ENCODE results near the gene SLC17A7.

DNA sequence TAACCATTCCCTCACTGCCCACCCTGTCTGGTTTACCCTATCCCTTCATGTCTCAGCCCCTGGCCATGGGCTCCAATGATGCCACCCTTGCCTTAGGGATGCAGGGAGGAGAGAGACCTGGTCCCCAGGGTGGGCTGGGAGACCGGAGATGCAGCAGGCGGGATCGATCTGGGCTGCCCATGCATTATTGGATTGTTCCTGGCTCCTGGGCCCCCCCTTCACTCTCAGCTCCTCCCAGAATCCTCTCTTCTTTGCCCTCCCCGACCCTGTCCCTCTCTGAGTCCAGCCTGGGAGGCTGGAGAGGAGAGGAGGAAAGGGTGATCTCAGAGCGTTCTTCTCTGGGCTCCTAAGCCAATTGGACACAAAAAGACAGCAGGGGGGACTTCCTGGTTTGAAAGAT, 47.4 kb downstream of the SLC17A7 start:
- TF ChIP-seq ZNF274 (IDR thresholded peaks at IDR 0.05; ENCODE audit: low read depth, low read length) (no peak), YY1 (IDR thresholded peaks at IDR 0.05; ENCODE audit: insufficient read depth, insufficient read length) (no peak)

Data from NT2/D1 (cell line).